GM19397 (cell line): ENCODE measurements around the gene MAGEA8.
"Not testable (repeated sequence)": the region's sequence is repeated elsewhere in the genome, so short reads cannot be mapped to it uniquely, and the experiment has no call there.

Experiments
- ATAC-seq: cut with Tn5 transposase; IDR thresholded peaks from one replicate; pipeline ENCODE4 v1.9.1; 2021; ENCODE audit warnings: mild to moderate bottlenecking, moderate library complexity; ENCODE audit not compliant: unreplicated experiment

MAGEA8 gene

GRCh38 chrX:149881081-149881711, at the start of gene MAGEA8:
MAGEA8 (plus strand) TSS chrX:149881183; CDS start chrX:149884273, 3,090 bp downstream.
- ATAC-seq, result no peak

DNA sequence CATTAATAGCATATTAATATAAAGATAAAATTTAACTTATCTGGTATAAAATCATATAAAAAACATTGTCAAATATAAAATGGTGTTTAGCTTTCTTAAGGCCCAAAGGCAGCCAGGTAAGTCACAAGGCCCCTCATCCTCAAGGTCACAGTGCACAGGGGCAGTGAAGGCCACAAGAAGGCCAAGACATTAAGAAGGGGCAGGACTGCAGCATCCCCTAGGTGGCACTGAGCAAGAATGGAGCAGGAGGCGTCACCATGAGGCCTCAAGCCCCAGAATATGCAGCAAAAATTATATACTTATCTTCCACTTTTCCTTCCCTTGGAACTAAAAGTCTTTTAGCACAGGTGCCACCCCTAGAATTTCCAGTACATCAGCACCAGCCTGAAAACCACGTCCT, 49.5 kb upstream of the MAGEA8 start:
- no peak for ATAC-seq

- ATAC-seq, result not testable (repeated sequence)
Measured at GRCh38 chrX:149836728-149837127, 44.3 kb upstream of the MAGEA8 start.

DNA sequence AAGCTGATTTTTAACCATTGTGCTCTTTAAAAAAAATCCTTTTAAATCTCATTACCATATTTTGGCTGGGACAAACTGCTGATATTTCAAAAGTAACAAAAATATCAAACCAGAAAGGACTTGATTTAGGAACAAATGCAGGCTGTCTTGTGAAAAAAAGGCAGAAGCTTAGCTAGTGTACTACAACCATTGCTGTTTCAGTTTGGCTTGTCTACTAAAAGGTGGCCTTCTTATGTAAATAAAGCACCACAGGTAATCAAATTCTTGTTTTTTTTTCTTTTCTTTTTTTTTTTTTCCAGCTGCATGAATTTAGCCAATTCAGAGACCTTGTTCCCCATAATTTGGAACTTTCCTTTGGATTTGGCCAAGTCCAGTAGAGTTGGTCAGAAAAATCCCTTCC, 43.8 kb upstream of the MAGEA8 start:
- ATAC-seq, result no peak

GRCh38 chrX:149837639-149838038, 43.3 kb upstream of the MAGEA8 start:
- ATAC-seq, result no peak

DNA sequence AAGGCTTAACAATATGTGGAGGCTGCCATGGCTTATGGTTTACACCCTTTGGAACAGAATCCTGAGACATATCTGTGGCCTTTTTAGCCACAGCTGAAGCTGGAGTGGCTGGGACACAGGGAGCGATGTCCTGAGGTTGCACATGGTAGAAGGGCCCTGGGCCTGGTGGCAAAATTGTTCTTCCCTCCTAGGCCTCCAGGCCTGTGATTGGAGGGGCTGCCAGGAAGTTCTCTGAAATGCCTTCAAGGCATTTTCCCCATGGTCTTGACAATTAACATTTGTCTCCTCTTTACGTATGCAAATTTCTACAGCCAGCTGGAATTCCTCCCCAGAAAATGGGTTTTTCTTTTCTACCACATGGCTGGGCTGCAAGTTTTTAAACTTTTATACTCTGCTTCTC, 39.1 kb upstream of the MAGEA8 start:
- no peak for ATAC-seq

DNA sequence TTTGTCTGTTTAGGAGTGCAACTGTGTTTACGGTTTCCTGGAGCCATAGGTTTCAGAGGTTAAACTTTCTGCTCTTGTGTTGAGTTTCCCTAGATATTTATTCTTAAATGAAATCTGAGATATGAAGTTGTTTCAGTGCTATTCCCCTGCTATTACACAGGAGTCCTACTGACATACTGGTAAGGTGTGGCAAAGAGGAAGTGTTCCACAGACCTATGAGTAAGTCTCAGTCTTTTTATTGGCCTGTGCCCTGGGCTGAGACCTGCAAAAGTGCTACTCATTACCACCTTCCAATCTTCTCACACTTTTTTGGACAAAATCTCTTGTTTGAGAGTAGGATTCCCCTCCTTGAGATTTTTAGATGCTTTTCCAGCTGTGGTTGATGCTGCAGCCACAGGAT, 35.6 kb upstream of the MAGEA8 start:
- ATAC-seq, result no peak

DNA sequence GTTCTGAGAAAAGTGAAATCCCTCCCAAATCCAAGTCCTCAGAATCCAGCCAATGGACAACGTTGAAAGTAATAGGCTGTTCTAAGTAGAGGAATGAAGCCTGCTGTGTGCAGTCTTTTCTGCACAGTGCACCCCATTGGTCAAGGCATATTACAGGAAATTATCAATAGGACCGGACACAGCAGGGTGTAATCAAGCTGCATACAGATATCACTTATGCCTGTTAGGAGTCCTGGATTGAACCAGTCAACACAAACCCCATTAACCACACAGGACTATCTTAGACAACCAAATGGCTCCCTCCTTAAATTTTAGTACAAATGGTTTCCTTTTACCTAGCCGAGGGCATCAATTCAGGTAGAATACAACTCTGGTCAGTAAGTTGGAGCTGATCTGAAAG, 34.2 kb upstream of the MAGEA8 start:
- no peak for ATAC-seq

DNA sequence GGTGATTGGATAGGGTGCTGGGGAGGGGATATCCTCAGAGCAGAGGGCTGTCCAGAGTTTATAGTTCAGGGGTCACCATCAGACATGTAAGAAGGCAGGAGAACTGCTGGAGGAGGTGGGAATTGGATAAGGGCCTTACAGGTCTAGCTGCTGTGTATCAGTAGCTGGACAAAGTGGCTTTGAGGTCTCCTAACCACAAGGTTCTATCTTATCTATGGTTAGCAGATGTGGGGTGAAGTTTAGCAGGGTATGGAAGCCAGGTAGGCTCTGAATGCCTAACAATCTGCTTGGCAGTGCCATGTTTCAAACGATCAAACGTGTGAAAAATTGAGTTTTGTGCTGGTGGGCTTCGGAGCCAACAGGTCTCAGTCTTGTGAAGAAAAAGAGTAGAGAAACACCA, 32.1 kb upstream of the MAGEA8 start:
- ATAC-seq, result no peak

- no peak for ATAC-seq
Measured at GRCh38 chrX:149849787-149850186, 31.2 kb upstream of the MAGEA8 start.

DNA sequence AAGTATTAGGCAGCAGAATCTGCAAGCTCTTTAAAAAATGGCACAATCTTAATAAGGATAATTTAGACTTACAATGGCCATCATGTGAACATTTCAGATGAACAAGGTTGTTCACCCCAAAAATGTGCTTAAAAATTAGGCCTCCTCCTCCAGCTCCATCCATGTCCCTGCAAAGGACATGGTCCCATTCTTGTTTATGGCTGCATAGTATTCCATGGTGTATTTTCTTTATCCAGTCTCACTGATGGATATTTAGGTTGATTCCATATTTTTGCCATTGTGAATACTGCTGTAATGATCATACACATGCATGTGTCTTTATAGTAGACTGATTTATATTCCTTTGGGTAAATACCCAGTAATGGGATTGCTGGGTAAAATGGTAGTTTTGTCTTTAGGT, 29.1 kb upstream of the MAGEA8 start:
- no peak for ATAC-seq

DNA sequence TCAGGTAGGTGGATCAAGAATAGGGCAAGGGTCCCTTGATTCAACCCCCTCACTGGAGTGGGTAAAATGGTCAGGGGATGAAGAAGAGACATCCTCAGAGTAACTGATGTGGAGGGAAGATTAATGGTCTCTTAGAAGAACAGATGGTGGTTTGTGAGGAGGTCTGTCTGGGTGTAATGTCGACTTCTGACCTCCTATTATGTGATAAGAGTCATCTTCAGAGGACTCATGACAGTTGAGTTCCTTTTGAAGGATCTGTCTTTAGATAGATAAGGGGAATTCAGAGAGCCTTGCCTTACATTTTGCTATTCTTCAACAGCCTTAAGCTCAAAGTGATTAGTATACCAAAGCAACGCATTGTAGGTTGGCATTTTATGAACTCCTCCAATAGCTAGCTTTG, 27.1 kb upstream of the MAGEA8 start:
- no peak for ATAC-seq

DNA sequence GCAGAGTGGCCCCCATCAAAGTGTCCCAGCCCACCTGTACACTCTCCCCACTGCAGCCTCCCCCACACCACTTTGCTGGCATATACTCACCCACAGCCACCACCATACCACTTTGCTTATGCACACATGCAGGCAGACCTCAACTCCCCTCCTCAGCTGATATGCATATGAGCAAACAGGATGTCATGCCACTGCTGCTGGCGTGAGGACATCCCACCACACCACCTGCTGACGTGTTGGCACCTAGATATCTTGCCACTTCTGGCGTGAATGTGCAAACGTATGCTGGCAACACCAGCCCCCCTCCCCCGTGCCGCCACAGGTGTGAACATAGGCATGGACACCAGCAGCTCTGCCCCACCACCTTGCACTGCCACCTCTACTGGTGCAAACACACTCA, 22.4 kb upstream of the MAGEA8 start:
- ATAC-seq, result no peak

GRCh38 chrX:149860445-149860844, 20.5 kb upstream of the MAGEA8 start:
- no peak for ATAC-seq

- no peak for ATAC-seq
Measured at GRCh38 chrX:149865390-149865789, 15.6 kb upstream of the MAGEA8 start.

GRCh38 chrX:149867488-149867887, 13.5 kb upstream of the MAGEA8 start:
- ATAC-seq, result no peak

DNA sequence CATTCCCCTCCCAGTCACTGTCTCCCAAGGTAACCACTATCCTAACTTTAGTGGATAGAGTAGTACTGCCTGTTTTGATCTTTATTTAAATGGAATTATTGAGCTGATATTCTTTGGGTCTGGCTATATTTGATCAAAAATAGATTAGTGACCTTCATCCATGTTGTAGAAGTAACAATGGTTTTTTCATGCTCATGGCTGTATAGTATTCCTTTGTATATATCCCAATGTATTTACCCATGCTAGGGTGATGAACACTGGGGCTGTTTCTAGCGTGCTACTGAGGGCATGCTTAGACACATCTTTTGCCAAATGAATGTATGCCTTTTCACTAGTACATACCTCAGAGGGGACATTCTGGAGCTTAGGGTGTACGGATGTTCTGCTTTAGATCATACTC, 10.1 kb upstream of the MAGEA8 start:
- ATAC-seq, result no peak

DNA sequence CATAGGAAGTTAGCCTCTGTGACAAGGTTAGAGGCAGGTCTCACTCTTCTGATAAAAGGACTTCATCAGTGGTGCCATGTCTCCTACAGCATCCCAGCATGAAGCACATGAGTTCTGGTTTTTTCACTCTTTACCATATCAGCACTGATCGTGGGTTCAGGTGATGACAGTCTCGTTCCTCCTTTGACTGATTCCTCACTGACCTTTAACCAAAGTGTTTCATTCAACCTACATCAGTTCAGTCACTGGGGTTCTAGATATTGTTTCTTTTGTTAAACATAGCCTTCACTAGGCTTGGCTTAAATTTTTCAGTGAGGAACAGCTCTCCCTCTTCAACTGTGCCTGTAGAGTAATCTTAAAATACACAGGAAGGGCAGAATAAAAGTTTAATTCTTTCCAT, 9.6 kb upstream of the MAGEA8 start:
- ATAC-seq, result no peak

GRCh38 chrX:149871940-149872339, 9.0 kb upstream of the MAGEA8 start:
- peak; percentile 100 for ATAC-seq

DNA sequence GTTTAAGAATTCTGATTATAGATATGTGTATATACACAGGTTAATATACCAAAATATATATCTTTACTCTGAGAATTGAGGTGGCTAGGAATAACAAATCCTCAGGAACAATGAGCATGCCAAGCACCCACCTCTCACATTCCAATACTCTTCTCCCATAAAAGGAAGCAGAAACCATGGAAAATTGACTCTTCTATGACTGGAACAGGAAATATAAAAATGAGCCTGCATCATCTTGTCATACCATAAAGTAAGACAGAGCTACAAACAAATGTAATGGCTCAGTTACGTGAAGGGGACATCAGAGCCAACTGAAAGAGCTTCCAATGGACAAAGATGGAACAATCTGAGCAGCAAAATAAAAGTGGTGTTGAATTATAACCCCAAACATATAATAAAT, 3.8 kb upstream of the MAGEA8 start:
- ATAC-seq, result no peak

DNA sequence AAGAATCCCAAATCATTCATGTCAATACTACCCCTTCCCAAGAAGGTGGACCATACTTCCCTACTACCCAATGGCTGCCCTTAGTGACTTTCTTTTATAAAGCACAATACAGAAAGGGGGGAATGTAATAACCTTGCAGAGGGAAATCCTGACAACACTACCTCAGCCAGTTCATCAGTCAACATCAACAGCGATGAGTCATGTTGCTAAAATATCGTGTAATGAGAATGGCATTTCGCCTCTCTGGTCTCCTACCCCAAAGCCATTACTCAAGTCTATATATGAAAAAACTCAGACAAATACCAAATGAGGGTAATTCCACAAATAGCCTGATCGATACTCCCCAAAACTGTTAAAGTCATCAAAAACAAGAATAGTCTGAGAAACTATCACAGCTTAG, 3.3 kb upstream of the MAGEA8 start:
- ATAC-seq, result no peak

DNA sequence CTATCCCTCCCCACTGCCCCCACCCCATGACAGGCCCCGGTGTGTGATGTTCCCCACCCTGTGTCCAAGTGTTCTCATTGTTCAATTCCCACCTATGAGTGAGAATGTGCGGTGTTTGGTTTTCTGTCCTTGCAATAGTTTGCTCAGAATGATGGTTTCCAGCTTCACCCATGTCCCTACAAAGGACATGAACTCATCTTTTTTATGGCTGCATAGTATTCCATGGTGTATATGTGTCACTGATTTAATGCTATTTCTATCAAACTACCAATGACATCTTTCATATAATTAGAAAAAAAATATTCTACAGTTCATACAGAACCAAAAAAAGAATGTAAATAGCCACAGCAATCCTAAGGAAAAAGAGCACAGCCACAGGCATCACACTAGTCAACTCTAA, 9.8 kb downstream of the MAGEA8 start:
- not testable (repeated sequence) for ATAC-seq

DNA sequence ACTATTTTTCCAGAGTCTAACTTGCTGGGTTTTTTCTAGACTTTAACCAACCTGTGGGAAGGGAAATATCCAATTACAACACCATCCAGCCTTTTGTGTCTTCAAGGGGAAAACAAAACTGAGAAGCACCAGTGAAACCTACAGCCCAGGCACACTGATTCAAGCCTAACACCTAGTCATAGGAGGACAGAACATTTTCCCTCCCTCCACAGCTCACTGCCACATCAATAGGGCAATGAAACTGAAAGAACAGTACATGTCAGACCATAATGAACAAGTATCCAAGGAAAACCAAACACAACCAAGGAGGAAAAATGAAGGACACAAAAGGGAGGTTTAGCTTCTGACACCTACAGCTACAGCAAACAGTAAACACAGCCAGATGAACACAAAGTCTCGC, 17.6 kb downstream of the MAGEA8 start:
- no peak for ATAC-seq
